Tibial nerve (tissue), 3 donors: Measurements from ENCODE around the gene MYO9B.

Source experiments
- CTCF ChIP-seq, 5 experiments: fragments of 200-600 bp in 3 of 5; fragments of 450-650 bp in 2 of 5; sonication (generic) in 3 of 5; IDR thresholded peaks; one replicate each; pipeline ENCODE4 v1.5.1; 2016 to 2019; ENCODE audit warnings: antibody characterized with exemption in 5 of 5, mild to moderate bottlenecking in 3 of 5, moderate library complexity in 2 of 5
- POLR2A ChIP-seq, 2 donors: fragments of 450-650 bp; IDR thresholded peaks; one replicate each; pipeline ENCODE4 v1.6.1; 2017; ENCODE audit warnings: antibody characterized with exemption in 2 of 2, mild to moderate bottlenecking in 2 of 2, moderate library complexity in 2 of 2

- no peak for TF ChIP-seq POLR2A (IDR thresholded peaks at IDR 0.05)
- no peak for TF ChIP-seq CTCF (IDR thresholded peaks at IDR 0.05)
Observed at GRCh38 chr19:17262557-17262956, 187.0 kb downstream of the MYO9B start.
